Ramos (cell line): Measurements from ENCODE around the gene IL12RB2.
"Not testable (repeated sequence)": the region's sequence is repeated elsewhere in the genome, so short reads cannot be mapped to it uniquely, and the experiment has no call there.

Source experiments
- in situ Hi-C: fragments of 300-500 bp; cut with MboI; formaldehyde crosslinking; loops from one replicate; pipeline ENCODE4 v1.14.3; 2022; ENCODE audit warnings: low sequenced_read_pairs; ENCODE audit not compliant: unreplicated experiment

IL12RB2 gene

DNA sequence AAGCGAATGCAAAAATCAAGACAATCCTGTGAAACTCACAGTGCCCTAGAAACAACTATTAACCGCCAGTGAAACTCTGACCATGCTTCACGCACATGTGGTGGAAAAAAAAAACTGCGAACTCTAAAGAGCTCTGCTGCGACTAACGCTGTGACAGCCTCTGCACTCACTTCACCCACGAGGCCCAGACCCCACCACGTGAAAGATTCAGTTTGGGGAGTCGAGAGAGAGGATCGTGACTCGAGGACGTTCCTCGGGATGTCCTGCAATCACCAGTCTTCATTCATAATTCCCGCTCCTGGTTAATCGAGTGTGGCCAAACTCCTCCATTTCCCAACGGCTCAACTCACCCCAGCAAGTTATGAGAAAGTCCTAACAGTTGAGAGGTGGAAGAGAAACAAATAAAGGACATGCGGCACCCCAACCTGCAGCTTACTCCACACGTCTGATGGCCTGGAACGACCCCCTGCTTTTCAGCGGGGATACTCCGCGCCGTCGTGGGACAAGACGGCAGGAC, 121.4 kb downstream of the IL12RB2 start:
- in situ Hi-C loops, result no loop called here

DNA sequence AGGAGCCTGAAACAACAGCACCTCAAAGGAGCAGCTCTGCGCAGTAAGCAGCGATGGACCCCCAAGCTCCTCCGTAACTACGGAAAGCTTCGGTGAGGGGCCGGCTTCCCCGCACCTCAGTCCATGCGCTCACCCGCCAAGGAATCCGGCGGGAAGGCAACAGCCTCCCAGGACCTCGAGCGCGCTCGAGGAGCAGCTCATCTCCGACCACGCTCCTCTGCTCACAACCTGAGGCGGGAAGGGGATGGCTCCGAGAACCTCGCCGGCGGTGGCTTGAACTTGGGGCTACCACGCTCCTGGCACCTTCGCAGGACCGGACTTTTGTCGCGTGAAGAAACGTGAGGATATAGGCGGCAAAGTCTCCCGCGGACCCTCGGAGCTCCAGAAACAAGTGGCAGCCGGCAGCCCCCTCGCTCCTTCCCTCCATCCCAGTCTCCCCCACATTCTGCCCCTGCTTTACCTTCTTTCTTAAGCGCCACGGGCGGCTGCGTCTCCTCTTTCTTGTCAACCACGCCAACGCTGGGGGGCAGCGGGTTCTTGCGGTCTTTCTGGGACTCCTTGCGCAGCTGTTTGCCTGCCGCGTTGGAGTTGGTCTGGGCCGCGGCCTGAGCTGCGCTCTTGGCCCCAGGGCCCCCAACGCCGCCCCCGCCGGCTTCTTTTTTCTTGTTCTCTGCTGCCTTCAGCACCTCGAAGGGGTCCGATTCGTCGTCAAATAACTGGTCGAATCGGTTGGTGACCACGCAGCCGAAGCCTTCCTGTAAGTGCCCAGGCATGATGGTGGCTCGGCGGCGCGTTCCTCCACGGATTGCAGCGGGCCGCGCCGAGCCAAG, 122.1 kb downstream of the IL12RB2 start:
- in situ Hi-C loops, result no loop called here

DNA sequence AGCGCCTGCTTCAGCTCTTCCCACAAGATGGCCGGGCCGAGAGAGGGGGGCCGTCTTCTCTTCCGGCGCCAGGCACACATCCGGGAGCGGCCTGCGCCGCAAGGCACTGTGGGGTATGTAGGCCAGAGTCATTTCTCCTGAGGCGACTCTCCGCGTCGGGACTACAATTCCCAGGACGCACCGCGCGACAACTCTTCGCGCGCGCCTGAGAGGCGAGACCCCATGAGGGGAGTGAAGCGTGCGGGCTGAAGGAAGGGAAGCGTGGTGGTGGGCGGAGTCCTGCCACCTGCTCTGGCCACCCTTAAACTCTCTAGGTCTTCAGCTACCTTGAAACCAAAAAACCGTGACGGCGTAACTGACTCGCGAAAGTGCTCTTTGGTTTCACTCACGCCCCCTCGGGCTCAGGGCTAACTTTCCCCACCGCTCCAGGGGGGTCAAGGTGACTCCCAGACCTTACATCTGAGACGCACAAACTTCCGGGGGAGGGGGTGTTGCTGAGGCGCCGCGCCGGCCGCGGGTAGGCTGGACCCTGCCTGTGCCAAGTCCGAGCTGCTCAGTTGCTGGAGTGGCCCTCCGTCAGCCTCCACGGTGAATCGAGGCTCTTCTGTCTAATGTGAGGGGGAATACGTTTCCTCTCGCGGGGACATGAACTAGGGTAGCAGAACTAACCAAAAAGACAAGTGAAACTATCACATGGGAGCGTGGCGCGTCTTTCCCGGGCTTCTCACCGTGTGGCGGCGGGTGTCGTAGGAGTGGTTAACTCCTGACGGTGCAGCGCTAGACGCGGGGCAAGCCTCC, 122.9 kb downstream of the IL12RB2 start, which contains the start of gene SERBP1:
SERBP1 (minus strand) TSS at position 45 of the 798 bp plus-strand sequence. CDS start 102 bp downstream, outside the sequence.
- in situ Hi-C loops, result no loop called here

DNA sequence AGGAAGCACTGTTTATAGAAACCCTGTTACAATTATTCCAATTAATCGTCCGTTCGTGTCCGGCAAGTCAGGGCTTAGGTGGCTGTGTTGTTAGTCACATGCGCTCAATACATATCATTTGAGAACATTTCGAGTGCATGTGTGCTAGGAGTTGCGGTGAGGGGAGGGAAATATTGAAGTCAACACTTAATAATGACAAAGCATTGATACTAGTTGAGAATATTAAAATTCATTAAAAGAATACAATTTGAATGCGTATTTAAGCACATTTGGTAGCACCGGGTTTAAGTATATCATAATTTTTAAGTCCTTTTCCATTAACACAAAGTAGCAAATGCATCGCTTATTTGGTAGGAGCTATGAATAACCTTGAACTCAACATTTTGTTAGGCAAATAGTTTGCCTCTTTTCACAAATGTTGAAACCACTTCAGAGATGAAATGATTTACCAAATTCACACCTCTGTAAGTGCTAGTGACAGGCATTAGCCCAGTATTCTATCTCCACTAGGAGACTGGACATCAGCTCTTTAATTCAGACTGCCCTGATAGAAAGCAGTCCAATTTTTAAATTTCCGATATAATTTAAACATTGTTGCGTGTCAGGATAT, 123.6 kb downstream of the IL12RB2 start:
- in situ Hi-C loops, result no loop called here

DNA sequence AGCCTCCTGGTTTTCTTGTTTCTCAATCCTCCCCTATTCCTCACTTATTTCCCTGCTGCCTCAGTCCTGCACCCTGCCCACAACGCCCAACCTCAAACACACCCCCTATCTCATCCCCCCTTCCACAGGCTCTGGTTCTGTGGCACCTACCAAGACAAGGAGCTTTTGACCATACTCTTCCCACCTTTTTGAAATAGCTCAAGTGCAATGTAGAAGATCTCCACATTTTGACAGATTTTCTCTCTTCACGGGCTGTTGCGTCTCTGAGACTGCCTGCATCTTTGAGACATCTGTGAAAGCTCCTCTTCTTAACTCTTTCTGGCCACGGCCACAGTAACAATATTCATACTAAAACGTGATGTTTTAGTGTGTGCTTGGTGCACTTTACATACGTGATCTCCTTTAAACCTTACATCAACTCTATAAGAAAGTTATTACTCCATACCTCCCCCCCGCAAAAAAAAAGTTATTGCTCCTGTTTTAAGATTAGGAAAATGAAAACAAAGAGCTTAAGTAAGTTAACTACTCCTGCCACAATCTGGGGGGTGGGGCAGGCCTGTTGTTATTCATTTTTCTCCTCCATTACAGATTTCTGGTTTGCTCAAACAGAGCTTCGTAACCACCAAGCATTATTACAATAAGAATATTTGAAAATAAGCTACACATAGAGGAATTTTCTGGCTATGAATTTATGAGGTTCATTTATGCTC, 124.4 kb downstream of the IL12RB2 start:
- in situ Hi-C loops, result no loop called here

DNA sequence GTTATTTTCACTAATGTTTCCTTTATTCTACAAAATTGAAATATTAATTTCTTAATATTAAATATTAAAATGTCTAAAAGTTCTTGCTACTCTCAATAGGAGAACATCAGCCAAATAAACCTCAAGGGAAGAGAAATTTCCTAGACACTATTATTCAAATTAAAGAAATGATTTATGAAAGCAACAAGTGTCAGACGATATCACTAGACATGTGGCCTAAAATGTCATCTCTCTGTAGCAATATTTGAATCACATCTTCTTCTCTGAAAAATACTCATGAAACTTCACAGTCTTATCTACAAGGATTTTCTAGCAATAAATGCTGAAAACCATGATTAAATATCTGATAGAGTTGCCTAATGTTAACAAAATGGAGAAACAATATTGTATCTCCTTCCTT, 125.1 kb downstream of the IL12RB2 start:
- in situ Hi-C loops, result no loop called here

DNA sequence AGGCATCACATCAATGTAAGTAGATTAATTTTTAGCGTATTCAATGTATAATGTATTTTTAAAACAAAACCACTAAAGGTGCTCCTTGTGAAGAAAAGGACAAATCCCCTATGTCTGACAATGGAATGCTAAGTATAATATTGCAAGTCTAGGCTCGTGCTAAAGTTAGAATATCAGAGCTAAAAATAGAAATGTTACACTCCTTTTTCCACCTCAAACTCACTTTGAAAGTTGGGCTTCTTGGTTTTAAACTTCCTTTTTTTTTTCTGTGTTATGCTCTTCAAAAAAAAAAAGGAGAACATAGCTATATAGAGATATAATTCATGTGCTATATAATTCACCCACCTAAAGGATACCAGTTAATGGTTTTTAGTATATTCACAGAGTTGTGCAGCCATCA, 126.2 kb downstream of the IL12RB2 start:
- in situ Hi-C loops, result no loop called here

DNA sequence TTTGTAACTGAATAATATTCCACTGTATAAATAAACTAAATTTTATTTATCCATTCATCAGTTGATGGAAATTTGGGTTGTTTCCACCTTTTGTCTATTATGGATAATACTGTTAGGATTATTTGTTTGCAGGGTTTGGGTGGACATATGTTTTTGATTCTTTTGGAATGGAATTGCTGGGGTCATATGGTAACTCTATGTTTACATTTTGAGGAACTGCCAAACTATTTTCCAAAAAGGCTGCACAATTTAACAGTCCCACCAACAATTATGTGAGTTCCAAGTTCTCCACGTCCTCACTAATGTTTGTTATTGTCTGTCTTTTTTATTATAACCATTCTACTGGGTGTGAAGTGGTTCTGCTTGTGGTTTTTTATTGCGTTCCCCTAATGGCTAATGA, 126.8 kb downstream of the IL12RB2 start:
- in situ Hi-C loops, result no loop called here

DNA sequence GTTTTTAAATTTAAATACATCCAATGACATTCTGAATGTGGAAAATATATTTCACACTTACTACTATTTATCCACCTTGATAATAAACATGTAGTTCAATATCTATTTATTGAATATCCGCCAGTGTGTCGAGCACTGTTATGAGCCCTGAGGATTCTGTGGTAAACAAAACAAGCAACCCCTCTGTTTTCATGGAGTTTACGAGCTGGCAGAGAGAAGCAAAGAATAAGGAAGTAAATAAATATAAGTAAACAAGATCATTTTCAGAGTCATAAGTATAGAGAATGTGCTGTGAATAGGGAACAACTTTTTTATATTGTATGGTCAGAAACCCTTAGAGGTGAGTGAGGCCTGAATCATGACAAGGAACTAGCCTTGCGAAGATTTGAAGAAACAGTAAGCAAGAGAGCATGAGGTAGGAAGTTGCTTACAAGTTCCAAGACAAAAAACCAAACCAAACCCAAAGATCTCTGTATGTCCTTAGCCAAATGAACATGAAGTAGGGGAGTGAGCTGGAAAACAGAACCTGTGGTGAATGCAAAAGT, 128.9 kb downstream of the IL12RB2 start:
- in situ Hi-C loops, result no loop called here

DNA sequence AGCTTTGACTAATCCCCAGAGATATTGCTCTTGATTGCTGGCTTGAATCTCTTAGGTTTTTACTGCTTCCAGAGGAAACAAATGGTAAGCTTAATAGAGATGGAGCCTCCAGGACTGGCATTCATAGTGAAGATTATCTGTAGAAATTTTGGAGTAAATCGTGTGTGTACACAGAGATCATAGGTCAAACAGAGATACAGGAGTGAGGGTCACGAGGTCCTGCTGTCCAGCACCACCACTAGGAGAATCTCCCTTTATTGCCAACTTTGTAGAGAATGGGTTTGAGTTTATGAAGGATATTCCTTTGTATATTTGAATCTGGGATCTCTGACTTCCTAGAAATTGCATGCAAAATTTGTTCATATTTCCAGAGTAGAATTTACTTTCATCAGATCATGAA, 130.3 kb downstream of the IL12RB2 start:
- in situ Hi-C loops, result no loop called here

DNA sequence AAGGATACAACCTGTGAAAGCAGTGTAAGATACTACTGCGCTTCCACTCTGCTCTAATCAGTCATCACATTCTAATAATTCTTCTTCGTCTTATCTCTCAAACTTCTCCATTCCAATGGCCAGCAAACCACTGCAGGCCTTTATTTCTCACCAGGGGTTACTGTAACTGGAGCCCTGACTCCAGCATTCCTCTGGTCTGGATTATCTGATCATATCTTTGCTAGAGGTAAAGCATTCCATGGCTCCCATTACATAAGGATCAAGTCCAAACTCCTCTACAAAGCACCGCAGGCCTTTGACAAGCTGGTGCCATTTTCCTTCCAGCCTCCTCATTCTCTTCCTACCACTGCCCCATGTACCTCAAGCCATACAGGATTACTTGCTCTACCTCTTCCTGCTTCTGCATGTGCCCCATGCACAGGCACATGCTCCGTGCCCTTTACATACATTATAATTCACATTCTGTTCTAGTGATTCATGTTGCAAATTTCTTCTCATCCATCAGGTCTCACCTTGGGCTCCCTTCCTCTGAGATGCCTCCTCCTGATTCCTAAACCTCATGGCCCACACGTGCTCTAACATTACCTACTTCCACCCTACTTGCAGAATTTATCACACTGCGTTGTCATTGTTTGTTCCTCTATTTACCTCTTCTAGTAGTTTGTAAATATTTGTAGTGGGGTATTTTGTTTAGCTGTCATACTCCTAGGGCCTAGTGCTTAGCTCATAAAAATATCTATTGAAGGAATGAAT, 131.8 kb downstream of the IL12RB2 start:
- in situ Hi-C loops, result no loop called here

DNA sequence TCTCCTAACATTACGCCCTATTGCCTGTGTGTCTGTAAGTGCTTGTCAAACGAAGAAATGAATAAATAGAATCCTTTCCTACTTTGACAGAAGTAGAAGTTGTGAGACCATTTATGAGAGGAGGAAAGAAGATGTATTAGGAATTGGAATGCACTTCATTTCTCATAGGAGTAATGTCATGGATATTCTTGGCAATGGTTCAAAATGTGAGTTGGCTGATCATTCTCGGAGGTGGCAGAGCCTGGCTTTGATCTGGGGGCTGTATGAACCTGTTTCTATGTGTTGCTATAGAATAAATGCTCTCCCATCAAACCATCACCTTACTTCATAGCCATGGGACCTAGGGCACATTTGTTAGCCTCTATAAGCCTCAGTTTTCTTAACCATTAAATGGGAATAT, 132.7 kb downstream of the IL12RB2 start:
- in situ Hi-C loops, result no loop called here

DNA sequence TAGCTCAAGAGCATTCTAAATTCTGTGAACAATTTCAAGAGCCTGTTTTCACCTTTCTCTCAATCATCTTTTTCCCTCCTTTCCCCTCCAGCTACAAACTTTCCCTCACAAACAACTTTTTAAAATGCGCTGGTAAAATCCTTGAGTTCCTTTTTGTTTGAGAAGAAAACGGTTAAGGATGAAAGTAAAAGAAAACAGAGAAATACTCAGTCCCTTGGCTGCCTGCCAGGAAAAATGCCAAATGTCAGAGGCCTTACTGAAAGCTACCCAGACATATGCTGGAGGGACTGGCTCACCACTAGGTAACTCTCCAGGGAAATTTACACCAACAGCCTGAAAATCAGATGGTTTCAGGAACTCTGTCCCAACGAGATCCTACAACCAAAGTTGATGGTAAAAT, 133.5 kb downstream of the IL12RB2 start:
- in situ Hi-C loops, result no loop called here

DNA sequence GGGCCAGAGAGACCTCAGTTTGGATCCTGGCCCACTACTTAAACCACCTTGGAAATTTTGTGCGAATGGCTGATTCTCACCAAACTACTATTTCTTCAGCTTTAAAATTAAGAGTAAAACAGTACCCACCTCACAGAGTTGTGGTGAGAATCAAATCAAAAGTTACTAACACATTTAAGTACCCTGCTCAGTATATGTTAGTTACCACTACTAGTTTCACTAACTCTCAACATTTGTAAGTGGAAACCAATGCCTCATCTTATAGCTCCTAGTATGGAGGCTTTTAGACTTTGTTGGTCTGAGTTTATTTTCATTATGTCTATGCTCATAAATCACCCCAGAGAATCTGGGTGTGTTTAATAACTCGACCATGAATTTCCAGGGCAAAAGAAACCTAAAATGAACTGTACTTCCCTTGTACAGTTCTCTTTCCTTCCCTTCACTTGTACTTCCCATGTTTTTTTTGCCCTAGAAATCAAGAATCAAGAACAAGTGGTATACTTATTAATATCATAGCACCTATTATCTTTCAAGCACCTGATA, 134.1 kb downstream of the IL12RB2 start:
- in situ Hi-C loops, result no loop called here

DNA sequence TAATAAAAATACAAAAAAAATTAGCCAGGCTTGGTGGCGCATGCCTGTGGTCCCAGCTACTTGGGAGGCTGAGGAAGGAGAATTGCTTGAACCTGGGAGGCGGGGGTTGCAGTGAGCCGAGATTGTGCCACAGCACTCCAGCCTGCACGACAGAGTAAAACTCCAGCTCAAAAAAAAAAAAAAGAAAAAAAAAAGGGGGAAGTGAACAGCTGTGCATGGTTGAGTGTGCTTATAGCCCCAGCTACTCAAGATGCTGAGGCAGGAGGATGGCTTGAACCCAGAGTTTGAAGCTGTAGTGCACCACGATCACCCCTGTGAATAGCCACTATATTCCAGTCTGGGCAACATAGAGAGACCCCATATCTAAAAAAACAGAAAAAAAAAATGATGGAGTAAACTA, 138.3 kb downstream of the IL12RB2 start:
- in situ Hi-C loops, result not testable (repeated sequence)
